ENCODE results near the gene SLC2A10.

DNA sequence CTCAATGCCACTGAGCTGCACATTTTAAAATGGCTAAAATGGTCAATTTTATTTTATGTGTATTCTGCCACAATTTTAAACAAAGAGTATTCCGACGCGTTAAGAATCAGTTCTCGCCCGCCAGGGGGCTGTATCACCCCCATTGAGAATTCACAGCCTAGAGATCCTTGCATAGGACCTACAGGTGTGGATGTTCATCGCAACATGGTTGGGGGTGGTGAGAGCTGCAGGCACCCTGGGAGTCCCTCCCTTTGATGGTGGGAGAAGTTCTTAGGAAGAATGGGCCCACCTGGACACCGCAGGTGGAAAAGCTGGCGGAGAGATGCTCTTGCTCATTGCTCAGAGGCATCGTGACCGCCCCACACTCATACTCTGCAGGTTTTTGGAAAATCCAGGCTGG is 63.5 kb downstream of the SLC2A10 start:
- TF ChIP-seq, protein P1, sequence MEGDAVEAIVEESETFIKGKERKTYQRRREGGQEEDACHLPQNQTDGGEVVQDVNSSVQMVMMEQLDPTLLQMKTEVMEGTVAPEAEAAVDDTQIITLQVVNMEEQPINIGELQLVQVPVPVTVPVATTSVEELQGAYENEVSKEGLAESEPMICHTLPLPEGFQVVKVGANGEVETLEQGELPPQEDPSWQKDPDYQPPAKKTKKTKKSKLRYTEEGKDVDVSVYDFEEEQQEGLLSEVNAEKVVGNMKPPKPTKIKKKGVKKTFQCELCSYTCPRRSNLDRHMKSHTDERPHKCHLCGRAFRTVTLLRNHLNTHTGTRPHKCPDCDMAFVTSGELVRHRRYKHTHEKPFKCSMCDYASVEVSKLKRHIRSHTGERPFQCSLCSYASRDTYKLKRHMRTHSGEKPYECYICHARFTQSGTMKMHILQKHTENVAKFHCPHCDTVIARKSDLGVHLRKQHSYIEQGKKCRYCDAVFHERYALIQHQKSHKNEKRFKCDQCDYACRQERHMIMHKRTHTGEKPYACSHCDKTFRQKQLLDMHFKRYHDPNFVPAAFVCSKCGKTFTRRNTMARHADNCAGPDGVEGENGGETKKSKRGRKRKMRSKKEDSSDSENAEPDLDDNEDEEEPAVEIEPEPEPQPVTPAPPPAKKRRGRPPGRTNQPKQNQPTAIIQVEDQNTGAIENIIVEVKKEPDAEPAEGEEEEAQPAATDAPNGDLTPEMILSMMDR (conservative IDR thresholded peaks at IDR 0.05; ENCODE audit: low read depth, low read length): no peak
- no peak for TF ChIP-seq EZH2 (IDR thresholded peaks at IDR 0.05; ENCODE audit: borderline replicate concordance, low read depth, low read length, poor library complexity, severe bottlenecking)
